Ishikawa (cell line): ENCODE results near the gene ADCY5.

Experiments
- CEBPB ChIP-seq: IDR thresholded peaks from 2 replicates; pipeline ENCODE4 v1.6.1; 2012
- CREB1 ChIP-seq: IDR thresholded peaks from 2 replicates; pipeline ENCODE4 v1.6.1; 2012; ENCODE audit warnings: low read depth
- EGR1 ChIP-seq: IDR thresholded peaks from 2 replicates; pipeline ENCODE4 v1.6.1; 2012
- EP300 ChIP-seq: IDR thresholded peaks from 2 replicates; pipeline ENCODE4 v1.6.1; 2012; ENCODE audit warnings: borderline replicate concordance
- FOXM1 ChIP-seq: IDR thresholded peaks from 2 replicates; pipeline ENCODE4 v1.6.1; 2012; ENCODE audit warnings: low read depth, borderline replicate concordance
- NFIC ChIP-seq: IDR thresholded peaks from 2 replicates; pipeline ENCODE4 v1.6.1; 2012
- RAD21 ChIP-seq: IDR thresholded peaks from 2 replicates; pipeline ENCODE4 v1.6.1; 2012; ENCODE audit warnings: low read depth
- TAF1 ChIP-seq: IDR thresholded peaks from 2 replicates; pipeline ENCODE4 v1.6.1; 2012; ENCODE audit warnings: low read depth, mild to moderate bottlenecking
- TCF12 ChIP-seq: IDR thresholded peaks from 2 replicates; pipeline ENCODE4 v1.6.1; 2012; ENCODE audit warnings: low read depth
- TEAD4 ChIP-seq: IDR thresholded peaks from 2 replicates; pipeline ENCODE4 v1.6.1; 2012
- YY1 ChIP-seq: IDR thresholded peaks from 2 replicates; pipeline ENCODE4 v1.6.1; 2012; ENCODE audit warnings: low read depth
- ZBTB7A ChIP-seq: IDR thresholded peaks from 2 replicates; pipeline ENCODE4 v1.6.1; 2012; ENCODE audit warnings: low read depth
- TF ChIP-seq, protein P1 (sequence below): IDR thresholded peaks from 2 replicates; pipeline ENCODE4 v1.6.1; 2012; ENCODE audit warnings: low read depth, mild to moderate bottlenecking
- TF ChIP-seq, protein P2 (sequence below): IDR thresholded peaks from 2 replicates; pipeline ENCODE4 v1.6.1; 2012
- TF ChIP-seq, protein P3 (sequence below): IDR thresholded peaks from 2 replicates; pipeline ENCODE4 v1.6.1; 2012

ADCY5 gene

DNA sequence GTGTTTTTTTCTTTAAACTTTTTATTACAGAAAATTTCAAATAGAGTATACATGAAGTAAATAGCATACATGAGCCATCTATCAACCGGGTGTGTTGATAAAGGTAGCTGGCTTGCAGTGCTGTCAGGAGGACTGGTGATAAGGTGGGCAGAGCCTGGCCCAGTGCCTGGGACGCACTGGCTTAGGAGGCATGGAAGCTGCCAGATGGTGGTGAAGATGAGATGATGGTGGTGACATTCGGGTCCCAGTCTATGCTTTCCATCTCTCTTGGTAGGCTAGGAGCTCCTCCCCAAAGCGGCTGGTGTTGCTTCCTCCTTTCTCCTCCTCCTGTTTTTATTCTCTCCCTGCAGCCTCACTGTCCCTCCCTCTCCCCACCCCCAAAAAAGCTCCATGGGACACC is 101.7 kb downstream of the ADCY5 start:
- TF ChIP-seq NFIC (no peak), RAD21 (no peak), TCF12 (no peak), TEAD4 (no peak), CREB1 (no peak), TAF1 (no peak), CEBPB (no peak)
- TF ChIP-seq, protein P1, sequence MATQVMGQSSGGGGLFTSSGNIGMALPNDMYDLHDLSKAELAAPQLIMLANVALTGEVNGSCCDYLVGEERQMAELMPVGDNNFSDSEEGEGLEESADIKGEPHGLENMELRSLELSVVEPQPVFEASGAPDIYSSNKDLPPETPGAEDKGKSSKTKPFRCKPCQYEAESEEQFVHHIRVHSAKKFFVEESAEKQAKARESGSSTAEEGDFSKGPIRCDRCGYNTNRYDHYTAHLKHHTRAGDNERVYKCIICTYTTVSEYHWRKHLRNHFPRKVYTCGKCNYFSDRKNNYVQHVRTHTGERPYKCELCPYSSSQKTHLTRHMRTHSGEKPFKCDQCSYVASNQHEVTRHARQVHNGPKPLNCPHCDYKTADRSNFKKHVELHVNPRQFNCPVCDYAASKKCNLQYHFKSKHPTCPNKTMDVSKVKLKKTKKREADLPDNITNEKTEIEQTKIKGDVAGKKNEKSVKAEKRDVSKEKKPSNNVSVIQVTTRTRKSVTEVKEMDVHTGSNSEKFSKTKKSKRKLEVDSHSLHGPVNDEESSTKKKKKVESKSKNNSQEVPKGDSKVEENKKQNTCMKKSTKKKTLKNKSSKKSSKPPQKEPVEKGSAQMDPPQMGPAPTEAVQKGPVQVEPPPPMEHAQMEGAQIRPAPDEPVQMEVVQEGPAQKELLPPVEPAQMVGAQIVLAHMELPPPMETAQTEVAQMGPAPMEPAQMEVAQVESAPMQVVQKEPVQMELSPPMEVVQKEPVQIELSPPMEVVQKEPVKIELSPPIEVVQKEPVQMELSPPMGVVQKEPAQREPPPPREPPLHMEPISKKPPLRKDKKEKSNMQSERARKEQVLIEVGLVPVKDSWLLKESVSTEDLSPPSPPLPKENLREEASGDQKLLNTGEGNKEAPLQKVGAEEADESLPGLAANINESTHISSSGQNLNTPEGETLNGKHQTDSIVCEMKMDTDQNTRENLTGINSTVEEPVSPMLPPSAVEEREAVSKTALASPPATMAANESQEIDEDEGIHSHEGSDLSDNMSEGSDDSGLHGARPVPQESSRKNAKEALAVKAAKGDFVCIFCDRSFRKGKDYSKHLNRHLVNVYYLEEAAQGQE: no peak
- TF ChIP-seq, protein P2, sequence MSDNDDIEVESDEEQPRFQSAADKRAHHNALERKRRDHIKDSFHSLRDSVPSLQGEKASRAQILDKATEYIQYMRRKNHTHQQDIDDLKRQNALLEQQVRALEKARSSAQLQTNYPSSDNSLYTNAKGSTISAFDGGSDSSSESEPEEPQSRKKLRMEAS: no peak
- TF ChIP-seq, protein P3, sequence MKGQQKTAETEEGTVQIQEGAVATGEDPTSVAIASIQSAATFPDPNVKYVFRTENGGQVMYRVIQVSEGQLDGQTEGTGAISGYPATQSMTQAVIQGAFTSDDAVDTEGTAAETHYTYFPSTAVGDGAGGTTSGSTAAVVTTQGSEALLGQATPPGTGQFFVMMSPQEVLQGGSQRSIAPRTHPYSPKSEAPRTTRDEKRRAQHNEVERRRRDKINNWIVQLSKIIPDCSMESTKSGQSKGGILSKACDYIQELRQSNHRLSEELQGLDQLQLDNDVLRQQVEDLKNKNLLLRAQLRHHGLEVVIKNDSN: no peak

DNA sequence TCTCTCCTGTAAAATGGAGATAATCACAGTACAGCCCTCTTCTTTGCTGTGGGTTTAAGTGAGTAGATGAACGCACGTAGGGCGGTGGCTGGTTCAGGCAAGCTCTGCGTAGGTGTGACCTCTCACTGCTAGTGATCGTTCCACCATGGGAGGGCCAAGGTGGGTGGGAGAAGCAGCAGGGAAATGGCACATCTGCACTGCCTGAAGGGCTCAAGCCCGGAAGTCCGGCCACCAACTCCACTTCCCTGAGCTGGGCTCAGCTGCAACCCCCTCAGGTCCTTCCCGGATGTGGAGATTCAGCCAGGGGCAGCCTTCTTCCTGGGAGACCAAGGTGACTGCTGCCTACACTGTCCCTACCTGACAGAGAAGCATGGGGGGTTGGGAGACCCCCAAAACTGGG is 102.9 kb downstream of the ADCY5 start:
- TF ChIP-seq CREB1: no peak
- TF ChIP-seq ZBTB7A: no peak
- TF ChIP-seq NFIC: no peak
- TF ChIP-seq, protein P2: no peak
- no peak for TF ChIP-seq FOXM1
- TF ChIP-seq, protein P1: no peak
- no peak for TF ChIP-seq TCF12
- no peak for TF ChIP-seq TAF1
- TF ChIP-seq CEBPB: no peak
- no peak for TF ChIP-seq TEAD4
- TF ChIP-seq EGR1: no peak
- no peak for TF ChIP-seq YY1
- TF ChIP-seq, protein P3: no peak
- TF ChIP-seq RAD21: no peak
- TF ChIP-seq EP300: no peak

DNA sequence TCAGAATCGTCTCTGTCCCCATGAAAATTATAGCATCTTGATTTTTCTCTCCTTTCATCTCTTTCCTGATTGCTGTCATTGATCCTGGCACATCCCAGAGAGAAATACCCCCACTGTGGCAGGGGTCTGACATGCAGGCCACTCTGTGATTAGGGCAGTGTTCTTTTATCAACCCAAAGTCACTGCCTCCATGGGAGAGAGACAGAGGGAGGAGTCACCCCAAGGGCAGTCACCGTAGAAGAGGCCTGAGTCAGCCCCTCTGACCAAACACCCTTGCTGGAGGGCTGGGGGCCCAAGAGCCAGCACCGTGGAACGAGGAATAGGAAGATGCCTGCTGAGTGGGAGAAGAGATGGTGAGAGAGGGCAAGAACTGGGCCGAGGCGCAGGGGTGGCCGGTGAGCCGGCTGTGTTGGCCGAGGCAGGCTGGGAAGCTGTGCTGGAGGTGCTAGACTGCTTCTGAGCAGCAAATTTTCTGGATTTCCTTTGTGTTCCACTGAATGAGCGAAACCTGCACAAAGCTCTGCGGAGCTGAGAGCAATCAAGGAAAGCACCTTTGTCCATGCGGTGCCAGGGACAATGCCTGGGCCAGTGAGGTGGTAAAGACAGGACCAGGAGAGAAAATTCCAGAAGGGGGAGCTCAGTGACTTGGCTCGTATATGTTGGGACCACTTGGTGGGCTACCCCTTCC is 103.8 kb downstream of the ADCY5 start:
- TF ChIP-seq CEBPB (no peak), ZBTB7A (no peak), TCF12 (no peak), YY1 (no peak), RAD21 (no peak), TEAD4 (no peak)

DNA sequence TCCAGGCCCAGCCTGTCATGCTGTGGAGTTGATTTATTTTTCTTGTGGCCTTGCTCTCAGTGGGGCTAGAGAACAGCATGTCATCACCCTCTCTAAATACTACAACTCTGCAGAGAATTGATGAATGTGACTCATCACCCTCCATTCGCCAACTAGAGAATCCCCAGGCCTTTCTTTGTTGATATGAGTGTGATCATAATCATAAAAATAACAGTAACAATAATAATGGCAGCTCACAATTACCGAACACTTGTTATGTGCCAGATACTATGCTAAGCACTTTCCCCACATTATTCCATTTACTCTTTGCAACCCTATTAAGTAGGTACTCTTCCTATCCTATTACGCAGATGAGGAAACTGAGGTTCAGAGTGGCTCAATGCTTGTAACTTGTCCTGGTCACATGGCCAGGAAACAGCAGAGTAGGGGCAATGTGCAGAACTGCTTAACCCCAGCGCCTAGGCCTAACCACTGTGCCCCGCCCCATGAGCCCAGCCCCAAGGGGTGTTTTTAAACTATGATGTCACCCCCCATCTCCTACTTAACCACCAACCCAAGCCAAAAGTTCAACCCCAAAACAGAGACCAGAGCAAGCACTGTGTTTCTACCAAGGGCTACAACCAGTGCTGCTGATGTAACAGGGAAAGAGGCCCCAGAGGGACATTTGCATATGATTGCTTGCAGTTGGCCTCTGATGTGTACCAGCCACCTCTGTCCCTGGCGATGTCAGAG is 104.5 kb downstream of the ADCY5 start:
- no peak for TF ChIP-seq EP300
- TF ChIP-seq, protein P1: no peak
- TF ChIP-seq, protein P3: no peak
- TF ChIP-seq CEBPB: no peak
- no peak for TF ChIP-seq NFIC
- TF ChIP-seq FOXM1: no peak
- no peak for TF ChIP-seq YY1
